NCI-H1417 treated with DMSO at 0.1 percent for 48 hours (cell line): ENCODE data around the gene FBXL2.

Source experiments
- DNase-seq: peaks from one replicate; lab custom pipeline; 2025; lab: John Stamatoyannopoulos, UW

Gene FBXL2

GRCh38 chr3:33277193-33277882 is at the start of gene FBXL2:
TSS of gene FBXL2 (plus strand) at chr3:33277442. CDS start at chr3:33277513, 71 bp downstream.
- DNase-seq = peak; percentile 14

GRCh38 chr3:33229066-33229465 is 48.2 kb upstream of the FBXL2 start:
- DNase-seq = no peak

- DNase-seq = no peak
Observed at GRCh38 chr3:33229947-33230346, 47.3 kb upstream of the FBXL2 start.

- DNase-seq = no peak
Observed at GRCh38 chr3:33231756-33232465, 45.3 kb upstream of the FBXL2 start.

GRCh38 chr3:33233884-33234283 is 43.4 kb upstream of the FBXL2 start:
- DNase-seq = no peak

- DNase-seq = no peak
Observed at GRCh38 chr3:33236005-33236404, 41.2 kb upstream of the FBXL2 start.

GRCh38 chr3:33237439-33237838 is 39.8 kb upstream of the FBXL2 start:
- DNase-seq = no peak

GRCh38 chr3:33238923-33239322 is 38.3 kb upstream of the FBXL2 start:
- DNase-seq = no peak

GRCh38 chr3:33240261-33240660 is 37.0 kb upstream of the FBXL2 start:
- DNase-seq = no peak

- no peak for DNase-seq
Observed at GRCh38 chr3:33246786-33247185, 30.5 kb upstream of the FBXL2 start.

- DNase-seq = no peak
Observed at GRCh38 chr3:33250712-33251111, 26.5 kb upstream of the FBXL2 start.

GRCh38 chr3:33256249-33256648 is 21.0 kb upstream of the FBXL2 start:
- no peak for DNase-seq

- no peak for DNase-seq
Observed at GRCh38 chr3:33260104-33260503, 17.1 kb upstream of the FBXL2 start.

GRCh38 chr3:33269385-33269784 is 7.9 kb upstream of the FBXL2 start:
- no peak for DNase-seq

- no peak for DNase-seq
Observed at GRCh38 chr3:33271324-33271723, 5.9 kb upstream of the FBXL2 start.

GRCh38 chr3:33273628-33274027 is 3.6 kb upstream of the FBXL2 start:
- no peak for DNase-seq

- no peak for DNase-seq
Observed at GRCh38 chr3:33278163-33278562, 921 bp downstream of the FBXL2 start.

- DNase-seq = no peak
Observed at GRCh38 chr3:33287672-33288282, 10.5 kb downstream of the FBXL2 start.

GRCh38 chr3:33299395-33300081 is 22.3 kb downstream of the FBXL2 start:
- DNase-seq = no peak

GRCh38 chr3:33312361-33312760 is 35.1 kb downstream of the FBXL2 start:
- DNase-seq = no peak

GRCh38 chr3:33313331-33313730 is 36.1 kb downstream of the FBXL2 start:
- no peak for DNase-seq

- no peak for DNase-seq
Observed at GRCh38 chr3:33314993-33315392, 37.8 kb downstream of the FBXL2 start.

- DNase-seq = no peak
Observed at GRCh38 chr3:33315826-33316225, 38.6 kb downstream of the FBXL2 start.
